HG03135 (cell line): ENCODE data around the gene CFAP119.
"Not testable (repeated sequence)": the region's sequence is repeated elsewhere in the genome, so short reads cannot be mapped to it uniquely, and the experiment has no call there.

Experiments used
- ATAC-seq: cut with Tn5 transposase; IDR thresholded peaks from one replicate; pipeline ENCODE4 v1.9.1; 2021; ENCODE audit warnings: mild to moderate bottlenecking, moderate library complexity; ENCODE audit not compliant: unreplicated experiment

CFAP119 gene

GRCh38 chr16:30761928-30762902 lies at the start of gene CFAP119, which contains the start of gene RNF40:
TSS of gene CFAP119 (minus strand) at chr16:30762062. CDS start at chr16:30761748, 314 bp downstream.
TSS of gene RNF40 (plus strand) at chr16:30762322. CDS start at chr16:30762546, 224 bp downstream.
- peak; percentile 82 for ATAC-seq

DNA sequence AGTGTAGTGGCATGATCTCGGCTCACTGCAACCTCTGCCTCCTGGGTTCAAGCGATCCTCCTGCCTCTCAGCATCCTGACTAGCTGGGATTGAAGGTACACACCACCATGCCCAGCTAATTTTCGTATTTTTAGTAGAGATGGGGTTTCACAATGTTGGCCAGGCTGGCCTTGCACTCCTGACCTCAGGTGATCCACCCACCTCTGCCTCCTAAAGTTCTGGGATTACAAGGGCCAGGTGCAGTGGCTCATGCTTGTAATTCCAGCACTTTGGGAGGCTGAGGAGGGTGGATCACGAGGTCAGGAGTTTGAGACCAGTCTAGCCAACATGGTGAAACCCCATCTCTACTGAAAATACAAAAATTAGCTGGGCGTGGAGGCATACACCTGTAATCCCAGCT lies 47.8 kb upstream of the CFAP119 start:
- ATAC-seq: not testable (repeated sequence)

DNA sequence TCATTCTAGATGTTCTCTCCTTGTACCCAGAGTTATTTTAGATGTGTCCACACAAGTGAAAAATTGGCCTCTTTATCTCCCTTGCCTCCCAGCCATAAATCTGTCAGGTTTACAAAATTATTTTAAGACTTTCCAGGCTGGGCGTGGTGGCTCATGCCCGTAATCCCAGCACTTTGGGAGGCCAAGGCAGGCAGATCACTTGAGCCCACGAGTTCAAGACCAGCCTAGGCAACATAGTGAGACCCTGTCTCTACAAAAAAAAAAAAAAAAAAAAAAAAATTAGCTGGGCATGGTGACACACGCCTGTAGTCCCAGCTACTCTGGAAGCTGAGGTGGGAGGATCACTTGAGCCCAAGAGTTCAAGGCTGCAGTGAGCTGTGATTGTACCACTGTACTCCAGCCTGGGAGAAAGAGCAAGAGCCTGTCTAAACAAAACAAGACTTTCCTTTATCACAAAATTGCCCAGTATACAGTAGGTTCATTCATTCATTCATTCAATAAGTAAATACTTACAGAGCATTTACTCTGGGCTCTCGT lies 47.1 kb upstream of the CFAP119 start:
- ATAC-seq: not testable (repeated sequence)

DNA sequence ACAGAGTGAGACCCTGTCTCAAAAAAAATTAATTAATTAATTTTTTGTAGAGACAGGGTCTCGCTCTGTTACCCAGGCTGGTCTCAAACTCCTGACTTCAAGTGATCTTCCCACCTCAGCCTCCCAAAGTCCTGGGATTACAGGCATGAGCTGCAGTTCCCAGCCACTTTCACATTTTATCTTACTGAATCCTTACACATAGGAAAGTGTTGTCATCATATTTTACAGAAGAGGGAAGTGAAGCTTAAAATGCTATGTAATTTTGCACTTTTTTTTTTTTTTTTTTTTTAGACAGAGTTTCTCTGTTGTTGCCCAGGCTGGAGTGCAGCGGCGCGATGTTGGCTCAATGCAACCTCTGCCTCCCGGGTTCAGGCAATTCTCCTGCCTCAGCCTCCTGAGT lies 46.3 kb upstream of the CFAP119 start:
- no peak for ATAC-seq

- no peak for ATAC-seq
Observed at GRCh38 chr16:30805370-30806169, 43.7 kb upstream of the CFAP119 start.

- no peak for ATAC-seq
Observed at GRCh38 chr16:30805056-30805369, 43.2 kb upstream of the CFAP119 start.

DNA sequence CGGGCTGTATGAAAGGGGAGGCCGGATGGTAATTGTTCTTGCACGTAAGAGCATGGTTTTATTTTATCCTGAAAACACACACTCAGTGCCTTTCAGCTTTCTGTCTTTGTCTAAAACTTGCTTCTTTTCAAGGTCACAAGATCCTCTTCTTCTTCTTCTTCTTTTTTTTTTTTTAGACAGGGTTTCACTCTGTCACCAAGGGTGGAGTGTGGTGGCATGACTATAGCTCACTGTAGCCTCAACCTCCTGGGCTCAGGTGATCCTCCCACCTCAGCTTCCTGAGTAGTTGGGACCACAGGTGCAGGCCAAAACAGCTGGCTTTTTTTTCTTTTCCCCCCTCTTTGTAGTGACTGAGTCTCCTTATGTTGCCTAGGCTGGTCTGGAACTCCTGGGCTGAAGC lies 41.1 kb upstream of the CFAP119 start:
- no peak for ATAC-seq

GRCh38 chr16:30797670-30798309 lies 35.9 kb upstream of the CFAP119 start:
- ATAC-seq: no peak

DNA sequence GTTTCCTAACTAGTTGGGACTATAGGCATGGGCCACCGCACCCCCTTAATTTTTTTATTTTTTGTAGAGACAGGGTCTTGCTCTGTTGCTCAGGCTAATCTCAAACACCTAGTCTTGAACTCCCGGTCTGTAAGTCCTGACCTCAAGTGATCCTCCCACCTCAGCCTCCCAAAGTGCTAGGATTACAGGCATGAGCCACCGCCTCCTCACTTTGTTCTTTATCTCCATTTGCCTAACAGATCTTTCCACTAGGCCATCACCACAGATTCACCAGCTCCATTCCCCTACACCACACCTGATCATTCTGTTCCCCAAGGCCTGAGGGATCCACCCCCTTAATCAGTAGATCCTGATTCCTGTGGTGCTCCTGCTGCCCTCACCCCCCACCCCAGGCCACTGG lies 32.8 kb upstream of the CFAP119 start:
- ATAC-seq: no peak

- no peak for ATAC-seq
Observed at GRCh38 chr16:30793508-30794069, 31.7 kb upstream of the CFAP119 start.

GRCh38 chr16:30787613-30788378 lies 25.9 kb upstream of the CFAP119 start:
- ATAC-seq: no peak

GRCh38 chr16:30786936-30787612 lies 25.2 kb upstream of the CFAP119 start, which contains the start of gene ZNF629:
TSS of gene ZNF629 (minus strand) at chr16:30787205. CDS start at chr16:30784482, 2,723 bp downstream.
- no peak for ATAC-seq

GRCh38 chr16:30786115-30786935 lies 24.5 kb upstream of the CFAP119 start:
- no peak for ATAC-seq

DNA sequence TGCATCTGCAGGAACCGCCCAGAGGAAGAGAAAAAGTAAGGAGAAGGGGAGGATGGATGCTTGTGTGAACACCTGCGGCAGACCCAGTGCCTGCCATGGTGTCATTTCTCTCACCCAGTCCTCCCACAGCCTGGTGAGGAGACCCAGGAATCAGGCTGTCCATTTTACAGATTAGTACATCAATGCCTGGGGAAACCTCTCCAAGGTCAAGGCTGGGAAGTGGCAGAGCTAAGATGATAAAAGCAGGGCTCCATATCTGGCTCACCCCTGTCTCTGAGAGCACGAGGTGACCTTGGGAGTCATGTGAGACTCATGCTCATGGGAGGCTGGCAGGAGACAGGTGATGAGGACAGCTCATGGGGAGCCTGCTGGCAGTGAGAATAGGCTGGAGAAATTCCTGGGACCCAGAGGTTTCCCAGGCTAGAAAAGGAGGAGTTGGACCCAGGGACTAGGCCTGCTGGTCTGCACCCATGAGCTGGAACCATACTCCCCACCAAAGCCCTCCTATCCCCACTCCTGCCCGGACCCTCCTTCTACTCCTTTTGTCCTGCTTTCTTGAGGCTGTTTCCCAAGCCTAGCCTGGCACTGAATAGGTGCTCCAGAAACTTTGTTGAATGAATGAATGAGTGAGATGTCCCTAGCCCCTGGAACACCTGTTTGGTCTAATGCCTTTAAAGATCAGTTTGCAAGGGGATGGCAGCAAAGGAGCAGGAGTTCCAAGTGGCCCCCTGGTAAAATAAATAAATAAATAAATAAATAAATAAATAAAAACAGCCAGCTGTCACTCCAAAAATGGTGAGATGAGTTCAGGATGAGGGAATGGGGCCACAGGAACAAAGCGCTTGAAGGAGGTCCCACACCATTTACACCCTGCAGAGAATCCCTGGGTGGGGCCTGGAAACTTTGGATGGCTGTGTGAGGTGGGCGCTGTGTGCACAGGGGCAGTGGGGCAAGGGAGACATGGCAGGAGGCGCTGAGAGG lies 23.6 kb upstream of the CFAP119 start:
- no peak for ATAC-seq

- ATAC-seq: no peak
Observed at GRCh38 chr16:30784215-30784614, 22.4 kb upstream of the CFAP119 start.

DNA sequence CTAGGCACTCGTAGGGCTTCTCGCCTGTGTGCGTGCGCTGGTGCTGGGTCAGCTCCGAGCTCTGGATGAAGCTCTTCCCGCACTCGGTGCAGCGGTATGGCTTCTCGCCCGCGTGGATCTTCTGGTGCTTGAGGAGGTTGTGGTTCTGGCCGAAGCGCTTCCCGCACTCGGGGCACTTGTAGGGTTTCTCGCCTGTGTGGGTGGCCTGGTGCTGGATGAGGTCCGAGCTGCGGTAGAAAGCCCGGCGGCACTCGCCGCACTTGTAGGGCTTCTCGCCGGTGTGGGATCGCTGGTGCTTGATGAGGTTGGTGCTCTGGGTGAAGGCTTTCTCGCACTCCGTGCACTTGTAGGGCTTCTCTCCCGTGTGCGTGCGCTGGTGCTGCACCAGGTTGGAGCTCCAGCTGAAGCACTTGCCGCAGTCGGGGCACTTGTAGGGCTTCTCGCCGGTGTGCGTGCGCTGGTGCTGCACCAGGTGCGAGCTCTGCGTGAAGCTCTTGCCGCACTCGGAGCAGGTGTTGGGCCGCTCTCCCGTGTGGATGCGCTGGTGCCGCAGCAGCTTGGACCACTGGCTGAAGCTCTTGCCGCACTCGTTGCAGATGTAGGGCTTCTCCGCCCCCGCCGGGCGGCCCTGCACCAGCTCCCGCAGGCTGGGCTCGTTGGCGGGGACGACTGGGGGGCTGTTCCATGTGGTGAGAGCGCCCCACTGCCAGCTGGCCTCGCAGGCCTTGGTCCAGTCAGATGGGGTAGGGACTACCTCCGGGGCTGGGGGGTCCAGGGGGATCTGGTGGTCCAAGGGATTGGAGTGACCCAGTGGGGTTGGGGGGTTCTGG lies 21.6 kb upstream of the CFAP119 start:
- no peak for ATAC-seq
